ENCODE measurements around the gene BTBD9.

- TF ChIP-seq, protein P1, sequence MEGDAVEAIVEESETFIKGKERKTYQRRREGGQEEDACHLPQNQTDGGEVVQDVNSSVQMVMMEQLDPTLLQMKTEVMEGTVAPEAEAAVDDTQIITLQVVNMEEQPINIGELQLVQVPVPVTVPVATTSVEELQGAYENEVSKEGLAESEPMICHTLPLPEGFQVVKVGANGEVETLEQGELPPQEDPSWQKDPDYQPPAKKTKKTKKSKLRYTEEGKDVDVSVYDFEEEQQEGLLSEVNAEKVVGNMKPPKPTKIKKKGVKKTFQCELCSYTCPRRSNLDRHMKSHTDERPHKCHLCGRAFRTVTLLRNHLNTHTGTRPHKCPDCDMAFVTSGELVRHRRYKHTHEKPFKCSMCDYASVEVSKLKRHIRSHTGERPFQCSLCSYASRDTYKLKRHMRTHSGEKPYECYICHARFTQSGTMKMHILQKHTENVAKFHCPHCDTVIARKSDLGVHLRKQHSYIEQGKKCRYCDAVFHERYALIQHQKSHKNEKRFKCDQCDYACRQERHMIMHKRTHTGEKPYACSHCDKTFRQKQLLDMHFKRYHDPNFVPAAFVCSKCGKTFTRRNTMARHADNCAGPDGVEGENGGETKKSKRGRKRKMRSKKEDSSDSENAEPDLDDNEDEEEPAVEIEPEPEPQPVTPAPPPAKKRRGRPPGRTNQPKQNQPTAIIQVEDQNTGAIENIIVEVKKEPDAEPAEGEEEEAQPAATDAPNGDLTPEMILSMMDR (IDR thresholded peaks at IDR 0.05 in 8 of 11, conservative IDR thresholded peaks at IDR 0.05 in 3 of 11), result no peak
- TF ChIP-seq POLR2AphosphoS5 (IDR thresholded peaks at IDR 0.05), result no peak
- no peak for TF ChIP-seq POLR2A (IDR thresholded peaks at IDR 0.05)
These were observed 14.5 kb upstream of the BTBD9 start for GRCh38 chr6:38654263-38654662.
